WTC11 (cell line): Measurements from ENCODE around the gene CACNB4.

Experiments used
- E2F5 ChIP-seq: sonication (generic); formaldehyde crosslinking; IDR thresholded peaks from 2 replicates; pipeline ENCODE4 v1.8.1; 2022; ENCODE audit warnings: mild to moderate bottlenecking, moderate library complexity, missing genetic modification reagents
- ETV6 ChIP-seq: sonication (generic); formaldehyde crosslinking; IDR thresholded peaks from 2 replicates; pipeline ENCODE4 v1.8.1; 2022; ENCODE audit warnings: mild to moderate bottlenecking, missing genetic modification reagents
- GABPB1 ChIP-seq: sonication (generic); formaldehyde crosslinking; IDR thresholded peaks from 2 replicates; pipeline ENCODE4 v1.8.1; 2023; ENCODE audit warnings: mild to moderate bottlenecking, missing genetic modification reagents
- NFATC4 ChIP-seq: fragments of 250-450 bp; sonication (Bioruptor Pico); IDR thresholded peaks from 2 replicates; pipeline ENCODE4 v1.9.0; 2021; ENCODE audit warnings: mild to moderate bottlenecking
- ZNF121 ChIP-seq: sonication (generic); formaldehyde crosslinking; IDR thresholded peaks from 2 replicates; pipeline ENCODE4 v1.8.0; 2023; ENCODE audit warnings: missing genetic modification reagents
- TF ChIP-seq, protein P1 (sequence below): sonication (generic); formaldehyde crosslinking; IDR thresholded peaks from 2 replicates; pipeline ENCODE4 v1.8.1; 2023; ENCODE audit warnings: mild to moderate bottlenecking, missing genetic modification reagents, borderline replicate concordance
- TF ChIP-seq, protein P2 (sequence below): sonication (generic); formaldehyde crosslinking; IDR thresholded peaks from 2 replicates; pipeline ENCODE4 v1.8.1; 2023; ENCODE audit warnings: mild to moderate bottlenecking, moderate library complexity, missing genetic modification reagents

- TF ChIP-seq E2F5 (CRISPR knock-in tag) = no peak
- TF ChIP-seq, protein P1, sequence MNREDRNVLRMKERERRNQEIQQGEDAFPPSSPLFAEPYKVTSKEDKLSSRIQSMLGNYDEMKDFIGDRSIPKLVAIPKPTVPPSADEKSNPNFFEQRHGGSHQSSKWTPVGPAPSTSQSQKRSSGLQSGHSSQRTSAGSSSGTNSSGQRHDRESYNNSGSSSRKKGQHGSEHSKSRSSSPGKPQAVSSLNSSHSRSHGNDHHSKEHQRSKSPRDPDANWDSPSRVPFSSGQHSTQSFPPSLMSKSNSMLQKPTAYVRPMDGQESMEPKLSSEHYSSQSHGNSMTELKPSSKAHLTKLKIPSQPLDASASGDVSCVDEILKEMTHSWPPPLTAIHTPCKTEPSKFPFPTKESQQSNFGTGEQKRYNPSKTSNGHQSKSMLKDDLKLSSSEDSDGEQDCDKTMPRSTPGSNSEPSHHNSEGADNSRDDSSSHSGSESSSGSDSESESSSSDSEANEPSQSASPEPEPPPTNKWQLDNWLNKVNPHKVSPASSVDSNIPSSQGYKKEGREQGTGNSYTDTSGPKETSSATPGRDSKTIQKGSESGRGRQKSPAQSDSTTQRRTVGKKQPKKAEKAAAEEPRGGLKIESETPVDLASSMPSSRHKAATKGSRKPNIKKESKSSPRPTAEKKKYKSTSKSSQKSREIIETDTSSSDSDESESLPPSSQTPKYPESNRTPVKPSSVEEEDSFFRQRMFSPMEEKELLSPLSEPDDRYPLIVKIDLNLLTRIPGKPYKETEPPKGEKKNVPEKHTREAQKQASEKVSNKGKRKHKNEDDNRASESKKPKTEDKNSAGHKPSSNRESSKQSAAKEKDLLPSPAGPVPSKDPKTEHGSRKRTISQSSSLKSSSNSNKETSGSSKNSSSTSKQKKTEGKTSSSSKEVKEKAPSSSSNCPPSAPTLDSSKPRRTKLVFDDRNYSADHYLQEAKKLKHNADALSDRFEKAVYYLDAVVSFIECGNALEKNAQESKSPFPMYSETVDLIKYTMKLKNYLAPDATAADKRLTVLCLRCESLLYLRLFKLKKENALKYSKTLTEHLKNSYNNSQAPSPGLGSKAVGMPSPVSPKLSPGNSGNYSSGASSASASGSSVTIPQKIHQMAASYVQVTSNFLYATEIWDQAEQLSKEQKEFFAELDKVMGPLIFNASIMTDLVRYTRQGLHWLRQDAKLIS (CRISPR knock-in tag) = no peak
- TF ChIP-seq, protein P2, sequence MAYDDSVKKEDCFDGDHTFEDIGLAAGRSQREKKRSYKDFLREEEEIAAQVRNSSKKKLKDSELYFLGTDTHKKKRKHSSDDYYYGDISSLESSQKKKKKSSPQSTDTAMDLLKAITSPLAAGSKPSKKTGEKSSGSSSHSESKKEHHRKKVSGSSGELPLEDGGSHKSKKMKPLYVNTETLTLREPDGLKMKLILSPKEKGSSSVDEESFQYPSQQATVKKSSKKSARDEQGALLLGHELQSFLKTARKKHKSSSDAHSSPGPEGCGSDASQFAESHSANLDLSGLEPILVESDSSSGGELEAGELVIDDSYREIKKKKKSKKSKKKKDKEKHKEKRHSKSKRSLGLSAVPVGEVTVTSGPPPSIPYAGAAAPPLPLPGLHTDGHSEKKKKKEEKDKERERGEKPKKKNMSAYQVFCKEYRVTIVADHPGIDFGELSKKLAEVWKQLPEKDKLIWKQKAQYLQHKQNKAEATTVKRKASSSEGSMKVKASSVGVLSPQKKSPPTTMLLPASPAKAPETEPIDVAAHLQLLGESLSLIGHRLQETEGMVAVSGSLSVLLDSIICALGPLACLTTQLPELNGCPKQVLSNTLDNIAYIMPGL (CRISPR knock-in tag) = no peak
- TF ChIP-seq GABPB1 (CRISPR knock-in tag) = no peak
- no peak for TF ChIP-seq ETV6 (CRISPR knock-in tag)
- TF ChIP-seq NFATC4 (CRISPR knock-in tag) = no peak
- TF ChIP-seq ZNF121 = no peak
Observed at GRCh38 chr2:151817929-151818328, 280.9 kb downstream of the CACNB4 start.
